ENCODE data around the gene CYB561A3.

The CYB561A3 gene

GRCh38 chr11:61369372-61370348 is 8.0 kb upstream of the CYB561A3 start:
- no peak for DNase-seq (ENCODE audit: low read depth in 1 of 2, low spot score in 1 of 2)

GRCh38 chr11:61368646-61369045 is 7.0 kb upstream of the CYB561A3 start:
- no peak for DNase-seq (ENCODE audit: low read depth in 1 of 2, low spot score in 1 of 2)

GRCh38 chr11:61367406-61367805 is 5.7 kb upstream of the CYB561A3 start:
- no peak for DNase-seq (ENCODE audit: low read depth in 1 of 2, low spot score in 1 of 2)

- DNase-seq (ENCODE audit: low read depth in 1 of 2, low spot score in 1 of 2): no peak
These were observed 2.5 kb upstream of the CYB561A3 start for GRCh38 chr11:61364012-61364675.

GRCh38 chr11:61362542-61362875 is 827 bp upstream of the CYB561A3 start:
- DNase-seq (ENCODE audit: low read depth in 1 of 2, low spot score in 1 of 2): peak in 1 of 2 donors; percentile 2

- DNase-seq (ENCODE audit: low read depth in 1 of 2, low spot score in 1 of 2): no peak
These were observed 393 bp downstream of the CYB561A3 start for GRCh38 chr11:61361237-61361740.

- no peak for DNase-seq (ENCODE audit: low read depth in 1 of 2, low spot score in 1 of 2)
These were observed 2.2 kb downstream of the CYB561A3 start for GRCh38 chr11:61359516-61359915.

GRCh38 chr11:61358566-61358965 is 3.1 kb downstream of the CYB561A3 start:
- no peak for DNase-seq (ENCODE audit: low read depth in 1 of 2, low spot score in 1 of 2)

- no peak for DNase-seq (ENCODE audit: low read depth in 1 of 2, low spot score in 1 of 2)
These were observed 3.8 kb downstream of the CYB561A3 start for GRCh38 chr11:61357894-61358239.

- no peak for DNase-seq (ENCODE audit: low read depth in 1 of 2, low spot score in 1 of 2)
These were observed 4.3 kb downstream of the CYB561A3 start for GRCh38 chr11:61357233-61357893.

- DNase-seq (ENCODE audit: low read depth in 1 of 2, low spot score in 1 of 2): no peak
These were observed 5.0 kb downstream of the CYB561A3 start for GRCh38 chr11:61356706-61357105.

- DNase-seq (ENCODE audit: low read depth in 1 of 2, low spot score in 1 of 2): no peak
These were observed 7.5 kb downstream of the CYB561A3 start for GRCh38 chr11:61354208-61354607.

GRCh38 chr11:61353131-61354067 is 8.3 kb downstream of the CYB561A3 start:
- no peak for DNase-seq (ENCODE audit: low read depth in 1 of 2, low spot score in 1 of 2)

- no peak for DNase-seq (ENCODE audit: low read depth in 1 of 2, low spot score in 1 of 2)
These were observed 9.6 kb downstream of the CYB561A3 start for GRCh38 chr11:61352038-61352437.

- no peak for DNase-seq (ENCODE audit: low read depth in 1 of 2, low spot score in 1 of 2)
These were observed 10.9 kb downstream of the CYB561A3 start for GRCh38 chr11:61350803-61351202.

GRCh38 chr11:61350336-61350735 is 11.3 kb downstream of the CYB561A3 start:
- DNase-seq (ENCODE audit: low read depth in 1 of 2, low spot score in 1 of 2): no peak

GRCh38 chr11:61349916-61350315 is 11.8 kb downstream of the CYB561A3 start:
- DNase-seq (ENCODE audit: low read depth in 1 of 2, low spot score in 1 of 2): no peak

- no peak for DNase-seq (ENCODE audit: low read depth in 1 of 2, low spot score in 1 of 2)
These were observed 12.4 kb downstream of the CYB561A3 start for GRCh38 chr11:61349189-61349751.

GRCh38 chr11:61347916-61348461 is 13.7 kb downstream of the CYB561A3 start:
- DNase-seq (ENCODE audit: low read depth in 1 of 2, low spot score in 1 of 2): no peak

All from activated T-helper 1 cell treated with anti-CD3 and anti-CD28 coated beads, Interleukin-2, amount 50 U/mL, for 16 hours (primary cell).